ENCODE data around the gene LIN7A.
"Not testable (repeated sequence)": the region's sequence is repeated elsewhere in the genome, so short reads cannot be mapped to it uniquely, and the experiment has no call there.

Gene LIN7A

GRCh38 chr12:80917651-80918050 lies 20.1 kb downstream of the LIN7A start:
- no peak for DNase-seq

- no peak for DNase-seq
These were observed 24.6 kb downstream of the LIN7A start for GRCh38 chr12:80912901-80913770.

- no peak for DNase-seq
These were observed 28.4 kb downstream of the LIN7A start for GRCh38 chr12:80909370-80909769.

- DNase-seq, result no peak
These were observed 35.0 kb downstream of the LIN7A start for GRCh38 chr12:80902711-80903110.

GRCh38 chr12:80901661-80902060 lies 36.1 kb downstream of the LIN7A start:
- DNase-seq, result no peak

GRCh38 chr12:80895240-80895639 lies 42.5 kb downstream of the LIN7A start:
- DNase-seq, result no peak

GRCh38 chr12:80894179-80894578 lies 43.6 kb downstream of the LIN7A start:
- no peak for DNase-seq

GRCh38 chr12:80892597-80893445 lies 44.9 kb downstream of the LIN7A start:
- no peak for DNase-seq

- no peak for DNase-seq
These were observed 53.1 kb downstream of the LIN7A start for GRCh38 chr12:80884651-80885050.

- DNase-seq, result no peak
These were observed 56.6 kb downstream of the LIN7A start for GRCh38 chr12:80881106-80881505.

GRCh38 chr12:80878452-80878851 lies 59.3 kb downstream of the LIN7A start:
- DNase-seq, result not testable (repeated sequence)

- DNase-seq, result no peak
These were observed 59.9 kb downstream of the LIN7A start for GRCh38 chr12:80877721-80878265.

GRCh38 chr12:80872053-80872452 lies 65.7 kb downstream of the LIN7A start:
- DNase-seq, result no peak

GRCh38 chr12:80869264-80869663 lies 68.5 kb downstream of the LIN7A start:
- DNase-seq, result no peak

- DNase-seq, result no peak
These were observed 69.2 kb downstream of the LIN7A start for GRCh38 chr12:80868576-80868975.

GRCh38 chr12:80867941-80868340 lies 69.8 kb downstream of the LIN7A start:
- DNase-seq, result no peak

- no peak for DNase-seq
These were observed 73.5 kb downstream of the LIN7A start for GRCh38 chr12:80864046-80864735.

- no peak for DNase-seq
These were observed 75.2 kb downstream of the LIN7A start for GRCh38 chr12:80862531-80862930.

GRCh38 chr12:80861641-80862378 lies 75.9 kb downstream of the LIN7A start:
- DNase-seq, result no peak

- DNase-seq, result no peak
These were observed 76.8 kb downstream of the LIN7A start for GRCh38 chr12:80860928-80861327.

GRCh38 chr12:80860206-80860605 lies 77.5 kb downstream of the LIN7A start:
- DNase-seq, result no peak

GRCh38 chr12:80858356-80858755 lies 79.4 kb downstream of the LIN7A start:
- DNase-seq, result no peak

Measured in NCI-H1930 (cell line).